Loucy (cell line): ENCODE data around the gene PPP1R12A.

ENCODE experiments used
- EZH2phosphoT487 ChIP-seq: fragments of 200-600 bp; IDR thresholded peaks from 2 replicates; pipeline ENCODE4 v1.6.1; 2018; ENCODE audit warnings: antibody characterized with exemption, mild to moderate bottlenecking, moderate library complexity, borderline replicate concordance
- TF ChIP-seq, protein P1 (sequence below): fragments of 200-600 bp; sonication (generic); conservative IDR thresholded peaks from 2 replicates; pipeline ENCODE4 v1.5.1; 2014; ENCODE audit warnings: mild to moderate bottlenecking, antibody characterized with exemption, low read length

DNA sequence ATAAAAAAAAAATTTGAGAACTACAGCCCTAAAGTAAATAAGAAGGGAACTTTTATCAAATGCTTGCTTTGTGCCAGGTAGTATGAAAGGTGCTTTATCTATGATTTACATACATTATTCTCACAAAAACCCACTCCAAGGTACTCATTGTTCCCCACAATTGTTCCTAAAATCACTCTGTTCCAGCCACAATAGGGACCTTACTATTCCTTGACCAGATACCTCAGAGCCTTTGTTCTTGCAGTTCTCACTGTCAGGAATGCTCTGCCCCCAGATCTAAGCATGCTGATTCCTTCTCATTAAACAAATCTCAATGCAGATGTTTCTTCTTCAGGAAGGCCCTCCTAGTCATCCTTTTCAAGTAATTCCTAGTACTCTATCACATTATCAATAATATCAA, 60.2 kb downstream of the PPP1R12A start:
- TF ChIP-seq, protein P1, sequence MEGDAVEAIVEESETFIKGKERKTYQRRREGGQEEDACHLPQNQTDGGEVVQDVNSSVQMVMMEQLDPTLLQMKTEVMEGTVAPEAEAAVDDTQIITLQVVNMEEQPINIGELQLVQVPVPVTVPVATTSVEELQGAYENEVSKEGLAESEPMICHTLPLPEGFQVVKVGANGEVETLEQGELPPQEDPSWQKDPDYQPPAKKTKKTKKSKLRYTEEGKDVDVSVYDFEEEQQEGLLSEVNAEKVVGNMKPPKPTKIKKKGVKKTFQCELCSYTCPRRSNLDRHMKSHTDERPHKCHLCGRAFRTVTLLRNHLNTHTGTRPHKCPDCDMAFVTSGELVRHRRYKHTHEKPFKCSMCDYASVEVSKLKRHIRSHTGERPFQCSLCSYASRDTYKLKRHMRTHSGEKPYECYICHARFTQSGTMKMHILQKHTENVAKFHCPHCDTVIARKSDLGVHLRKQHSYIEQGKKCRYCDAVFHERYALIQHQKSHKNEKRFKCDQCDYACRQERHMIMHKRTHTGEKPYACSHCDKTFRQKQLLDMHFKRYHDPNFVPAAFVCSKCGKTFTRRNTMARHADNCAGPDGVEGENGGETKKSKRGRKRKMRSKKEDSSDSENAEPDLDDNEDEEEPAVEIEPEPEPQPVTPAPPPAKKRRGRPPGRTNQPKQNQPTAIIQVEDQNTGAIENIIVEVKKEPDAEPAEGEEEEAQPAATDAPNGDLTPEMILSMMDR: no peak
- no peak for TF ChIP-seq EZH2phosphoT487
